Amygdala (tissue), 56 donors: Measurements from ENCODE around the gene RMI2.
"Not testable (repeated sequence)": the region's sequence is repeated elsewhere in the genome, so short reads cannot be mapped to it uniquely, and the experiment has no call there.

Experiments used
- DNase-seq, 56 donors: peaks; one replicate each; lab custom pipeline; 2025; lab: John Stamatoyannopoulos, UW

The RMI2 gene

DNA sequence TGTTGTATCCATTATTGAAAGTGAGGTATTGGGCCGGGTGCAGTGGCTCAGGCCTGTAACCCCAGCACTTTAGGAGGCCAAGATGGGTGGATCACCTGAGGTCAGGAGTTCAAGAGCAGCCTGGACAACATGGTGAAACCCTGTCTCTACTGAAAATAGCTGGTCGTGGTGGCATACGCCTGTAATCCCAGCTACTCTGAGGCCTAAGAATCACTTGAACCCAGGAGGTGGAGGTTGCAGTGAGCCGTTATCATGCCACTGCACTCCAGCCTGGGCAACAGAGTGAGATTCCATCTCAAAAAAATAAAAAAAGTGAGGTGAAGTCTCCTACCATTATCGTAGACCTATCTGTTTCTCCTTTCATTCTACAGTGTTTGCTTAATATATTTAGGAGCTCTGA is 33.7 kb downstream of the RMI2 start:
- DNase-seq, result not testable (repeated sequence)

DNA sequence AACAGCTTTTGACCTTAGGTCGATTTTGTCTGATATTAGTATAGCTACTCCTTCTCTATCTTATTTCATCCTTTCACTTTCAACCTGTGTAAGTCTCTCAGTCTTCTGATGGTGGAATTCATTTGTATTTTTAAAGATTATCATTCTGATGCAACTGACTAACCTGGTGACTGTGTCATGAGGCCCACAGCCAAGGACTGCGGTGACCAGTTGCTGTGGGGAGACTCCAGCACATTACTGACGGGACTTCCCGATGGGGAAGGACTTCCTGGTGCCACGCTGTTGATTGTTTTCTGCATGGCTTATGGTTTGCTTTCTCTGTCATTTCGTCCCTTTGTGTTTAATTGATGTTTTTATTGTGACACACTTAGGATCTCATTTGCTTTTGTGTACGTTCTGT is 34.2 kb downstream of the RMI2 start:
- no peak for DNase-seq

DNA sequence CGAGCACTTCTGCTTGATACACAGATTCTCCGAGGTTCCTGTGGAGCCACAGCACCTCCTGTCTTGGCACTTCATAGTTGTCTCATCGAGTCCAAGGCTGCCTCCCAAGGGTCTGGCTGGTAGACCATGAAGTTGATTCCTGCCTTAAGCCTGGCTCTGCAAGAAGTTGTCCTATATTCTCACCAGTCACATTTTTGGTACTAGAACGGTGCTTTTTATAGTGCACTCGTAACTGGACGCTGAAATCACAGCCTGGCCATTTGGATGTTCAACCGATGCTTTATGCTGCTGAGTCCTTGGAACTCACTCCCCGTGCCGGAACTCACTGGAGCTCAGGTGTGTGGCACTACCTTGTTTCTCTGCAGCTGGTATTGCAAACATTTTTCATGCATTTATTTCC is 35.6 kb downstream of the RMI2 start:
- no peak for DNase-seq

DNA sequence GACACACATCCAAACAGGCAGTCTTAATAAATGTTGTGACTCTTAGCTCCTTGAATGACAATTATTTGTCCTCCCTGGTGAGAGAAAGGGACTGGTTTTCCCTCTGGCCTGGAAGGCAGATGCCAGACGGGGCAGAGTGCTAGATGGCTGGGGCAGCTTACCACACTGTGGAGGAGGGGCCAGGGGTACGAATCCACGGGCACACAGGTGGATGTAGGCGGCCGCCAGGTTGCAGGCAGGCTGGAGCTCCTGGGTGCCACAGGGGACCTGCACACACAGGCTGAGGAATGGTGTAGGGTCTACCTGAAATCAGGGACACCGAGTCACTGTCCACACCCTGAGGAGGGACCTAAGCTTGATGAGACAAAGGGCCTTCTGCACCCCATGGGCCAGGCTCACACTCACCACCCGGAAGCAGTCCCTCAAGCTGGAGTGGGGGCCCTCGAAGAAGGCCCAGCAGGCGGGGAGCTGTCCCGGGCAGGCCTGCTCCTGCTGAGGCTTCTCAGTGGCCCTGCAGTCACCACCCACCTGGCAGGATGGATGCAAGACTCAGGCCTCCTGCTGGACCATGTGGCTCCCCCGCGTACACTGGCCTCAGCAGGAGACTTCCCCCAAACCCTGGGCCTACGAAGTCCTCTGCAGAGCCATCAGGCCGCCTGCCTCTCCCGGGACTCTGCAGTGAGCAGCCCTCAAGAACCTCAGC is 38.4 kb downstream of the RMI2 start:
- no peak for DNase-seq

DNA sequence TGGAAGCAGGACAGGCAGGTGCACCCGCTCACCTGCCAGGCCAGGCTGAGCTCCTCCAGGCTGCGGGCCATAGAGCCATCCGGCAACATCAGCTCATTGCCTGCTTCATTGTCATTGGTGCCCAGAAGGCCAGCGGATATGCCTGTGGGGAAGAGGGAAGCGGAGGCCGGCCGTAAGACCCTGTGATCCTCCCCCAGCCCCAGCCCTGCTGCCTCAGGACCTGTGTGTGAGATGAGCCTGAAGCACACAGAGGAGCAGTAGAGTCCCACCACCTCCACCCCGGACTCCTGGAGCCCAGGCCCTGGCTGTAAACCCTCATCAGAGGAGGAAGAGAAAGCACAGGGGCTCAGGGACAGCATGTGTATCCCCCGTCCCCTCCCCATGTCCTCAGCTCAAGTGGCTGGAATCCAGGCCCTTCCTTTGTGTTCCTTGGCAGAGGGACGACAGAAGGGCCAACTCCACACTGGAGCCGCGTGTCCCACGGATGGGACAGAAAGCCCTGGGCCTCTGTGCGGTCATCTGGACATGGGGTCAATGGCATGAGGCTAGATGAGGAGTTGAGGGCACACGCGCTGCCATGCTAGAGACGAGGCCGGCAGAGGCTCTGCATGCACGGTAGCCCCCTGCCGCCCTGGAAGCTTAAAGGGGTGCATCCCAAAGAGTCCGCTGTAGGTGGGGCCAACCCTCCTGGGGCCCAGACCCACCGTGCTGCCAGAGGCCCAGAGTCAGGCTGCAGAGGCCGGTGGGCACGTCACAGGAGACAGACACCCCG is 39.1 kb downstream of the RMI2 start:
- DNase-seq, result no peak

DNA sequence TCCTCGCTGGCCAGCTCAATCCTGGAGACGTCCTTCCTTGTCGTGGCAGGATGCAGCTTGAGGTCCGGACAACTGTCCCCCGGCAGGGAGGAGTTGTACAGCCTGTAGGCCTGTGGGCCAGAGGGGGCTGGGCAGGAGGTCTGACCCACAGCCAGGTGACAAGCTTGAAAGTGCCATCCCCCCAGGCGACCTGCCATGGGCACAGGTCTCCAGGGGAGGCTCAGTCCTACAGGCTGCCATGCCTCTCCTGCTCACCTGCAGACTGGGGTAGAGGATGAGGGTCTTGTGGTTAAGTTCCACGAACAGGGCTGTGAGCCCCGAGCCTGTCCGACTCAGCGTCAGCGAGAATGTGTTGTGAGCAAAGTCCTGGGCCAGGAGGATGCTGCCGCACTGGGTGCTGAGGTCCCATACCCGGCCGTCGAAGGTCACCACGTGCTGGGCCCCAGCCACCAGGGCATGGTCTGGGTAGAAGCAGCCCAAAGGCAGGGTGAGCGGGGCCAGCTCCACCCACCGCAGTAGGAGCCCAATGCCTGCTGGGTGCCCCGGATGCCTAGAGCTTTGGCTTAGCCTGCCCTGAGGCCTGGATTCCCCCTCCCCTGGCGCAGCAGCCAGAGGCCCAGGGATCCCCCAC is 39.8 kb downstream of the RMI2 start:
- DNase-seq, result no peak

DNA sequence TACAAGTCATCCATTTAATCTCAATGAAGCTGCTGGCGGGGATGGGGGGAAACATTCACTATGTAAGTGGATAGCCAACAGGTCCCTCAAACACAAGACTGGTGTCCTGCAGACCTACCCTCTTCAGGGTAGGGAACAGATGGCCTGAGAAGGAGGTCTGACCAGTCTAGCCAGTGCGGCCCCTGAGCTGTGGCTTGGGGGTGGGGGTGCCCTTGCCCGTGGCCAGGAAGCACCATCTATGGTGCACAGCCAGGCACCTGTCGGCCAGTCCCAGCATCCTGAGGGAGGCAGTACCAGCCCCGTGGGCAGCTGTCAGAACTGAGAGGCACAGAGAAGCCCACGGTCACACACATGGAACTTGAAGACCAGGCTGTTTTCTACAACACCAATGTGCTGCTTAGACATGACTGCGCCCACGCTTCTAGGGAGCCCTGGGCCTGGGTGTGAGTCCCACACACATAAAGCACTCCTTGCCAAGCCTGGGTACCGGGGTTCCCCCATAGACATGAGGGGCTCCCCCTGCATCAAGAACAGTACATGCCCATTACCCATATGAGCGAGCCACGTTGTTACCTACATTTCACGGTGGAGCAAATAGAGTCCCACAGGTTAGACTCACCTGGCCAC is 40.9 kb downstream of the RMI2 start:
- DNase-seq, result no peak

DNA sequence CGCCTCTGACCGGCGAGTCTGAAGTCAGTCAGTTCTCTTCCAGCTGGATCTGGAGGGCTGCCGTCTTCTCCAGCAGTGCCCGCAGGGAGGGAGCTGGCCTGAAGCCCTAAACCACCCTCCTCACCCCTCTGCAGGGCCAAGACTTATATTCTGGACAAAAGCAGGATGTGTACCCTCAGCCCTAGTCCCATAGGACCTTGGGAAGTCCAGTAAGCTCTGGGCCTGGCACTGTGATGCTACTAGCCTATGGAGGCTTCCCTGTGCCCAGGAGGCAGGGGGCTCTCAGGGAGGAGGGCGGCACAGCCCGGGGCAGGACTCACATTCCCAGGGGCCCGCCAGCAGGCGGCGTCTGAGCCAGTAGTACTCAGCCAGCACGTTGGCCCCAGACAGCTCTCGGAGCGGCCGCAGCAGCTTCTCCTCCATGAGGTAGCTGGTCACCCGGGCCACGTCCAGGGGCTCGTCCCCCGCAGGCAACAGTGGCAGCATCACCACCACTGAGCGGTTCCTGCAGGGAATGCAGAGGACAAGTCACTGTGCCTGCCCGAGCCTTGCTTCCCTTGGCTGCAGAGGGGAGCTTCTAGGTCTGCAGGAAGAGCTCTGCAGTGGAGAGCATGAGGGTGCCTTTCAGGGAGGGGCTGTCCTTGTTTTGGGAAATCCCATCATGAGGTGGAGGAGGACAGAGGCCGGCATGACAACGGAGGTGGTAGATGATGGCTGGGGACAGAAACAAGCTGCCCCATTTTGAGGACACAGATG is 41.7 kb downstream of the RMI2 start:
- DNase-seq, result peak in 2 of 56 donors; percentile 10 to 13

DNA sequence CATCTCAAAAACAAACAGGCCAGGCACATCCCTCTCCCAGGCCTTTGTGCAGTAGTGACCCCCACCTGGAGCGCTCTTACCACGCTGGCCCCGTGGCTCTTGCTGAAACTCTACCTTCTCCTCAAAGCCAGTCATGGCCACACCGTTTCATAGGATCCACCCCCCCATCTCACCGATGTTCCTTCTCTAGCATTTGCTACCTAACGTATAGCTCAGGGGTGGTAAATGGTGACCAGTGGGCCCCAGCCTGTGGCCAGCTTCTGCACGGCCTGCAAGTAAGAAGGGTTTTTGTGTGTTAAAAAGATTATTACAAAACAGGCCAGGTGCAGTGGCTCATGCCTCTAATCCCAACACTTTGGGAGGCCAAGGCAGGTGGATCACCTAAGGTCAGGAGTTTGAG is 43.8 kb downstream of the RMI2 start:
- no peak for DNase-seq

DNA sequence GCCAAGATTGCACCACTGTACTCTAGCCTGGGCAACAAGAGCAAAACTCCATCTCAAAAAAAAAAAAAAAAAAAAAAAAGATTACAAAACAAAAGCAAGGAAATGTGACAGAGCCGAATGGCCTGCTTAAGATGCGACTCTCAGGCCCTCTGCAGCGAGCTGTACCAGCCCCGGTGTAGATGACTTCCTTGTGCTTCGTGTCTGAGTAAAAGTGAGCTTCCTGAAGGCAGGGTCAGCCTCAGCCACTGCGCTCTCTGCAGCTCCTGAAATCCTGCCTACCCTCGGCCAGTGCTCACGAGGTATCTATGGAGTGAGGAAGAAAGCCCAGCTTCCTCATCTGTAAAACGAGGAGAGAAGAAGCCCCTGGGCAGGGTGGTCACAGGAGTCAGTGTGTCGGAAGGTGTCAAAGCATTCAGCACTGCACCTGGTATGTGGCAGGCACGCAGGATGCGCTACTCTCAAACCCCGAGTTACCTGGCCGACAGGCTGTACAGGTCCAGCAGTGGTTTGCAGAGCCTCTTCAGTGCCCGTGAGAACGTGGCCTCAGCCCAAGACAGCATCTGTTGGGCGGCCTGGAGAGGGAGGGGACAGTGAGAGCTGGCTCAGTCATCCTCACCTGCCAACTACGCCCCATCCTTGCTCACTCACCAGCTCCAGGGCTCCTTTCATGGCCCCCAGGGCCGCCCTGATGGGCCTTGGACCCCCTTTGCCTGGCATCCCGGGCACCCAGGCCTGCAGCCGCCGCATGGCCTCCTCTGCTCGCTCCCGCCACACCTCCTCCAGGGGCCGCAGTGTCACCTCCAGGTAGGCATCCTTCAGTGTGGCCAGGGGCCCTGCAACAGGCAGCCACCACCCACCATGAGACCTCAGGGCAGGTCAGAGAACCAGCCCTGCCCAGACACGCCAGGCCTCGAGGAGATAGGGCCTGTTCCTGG is 44.6 kb downstream of the RMI2 start:
- no peak for DNase-seq

DNA sequence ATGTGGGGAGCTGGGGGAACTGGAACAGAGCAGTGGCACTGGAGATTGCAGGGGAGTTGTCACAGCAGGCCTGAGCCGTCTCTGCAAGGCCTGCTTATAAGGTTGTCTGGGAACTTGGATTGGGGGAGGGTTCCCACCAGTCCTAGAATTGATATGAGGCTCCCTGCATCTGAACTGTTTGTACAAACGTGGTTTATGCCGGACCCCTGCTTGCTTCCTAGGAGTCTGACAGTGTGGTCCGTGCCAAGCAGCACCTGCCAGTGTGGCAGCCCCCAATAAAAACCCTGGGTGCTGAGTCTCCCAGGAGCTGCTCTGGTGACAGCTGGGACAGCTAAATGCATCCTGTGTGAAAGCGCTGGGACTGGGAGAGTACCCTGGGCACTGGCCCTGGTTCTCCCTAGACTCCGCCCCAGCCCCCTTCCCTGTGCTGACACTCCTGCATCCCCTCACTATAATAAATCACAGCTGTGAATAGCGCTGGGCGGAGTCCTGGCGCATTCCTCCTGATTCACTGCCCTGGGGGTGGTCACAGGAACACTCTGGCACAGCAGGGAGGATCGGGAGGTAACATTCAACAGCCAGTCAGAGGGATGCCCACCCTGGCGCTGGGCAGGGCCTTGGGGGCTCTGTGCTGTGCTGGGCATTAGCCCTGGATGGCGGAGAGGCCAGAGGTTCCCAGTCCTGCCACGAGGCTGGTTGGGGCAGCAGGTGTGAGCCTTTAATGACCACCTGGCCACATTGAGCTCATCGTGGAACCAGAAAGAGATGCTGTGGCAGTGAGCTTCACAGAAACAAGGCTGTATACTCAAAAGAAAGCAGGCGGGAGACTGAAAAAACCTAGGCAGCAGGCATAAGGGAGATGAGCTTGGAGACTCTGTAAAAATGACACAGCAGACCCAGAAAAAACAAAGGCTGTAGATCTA is 45.6 kb downstream of the RMI2 start:
- DNase-seq, result no peak

DNA sequence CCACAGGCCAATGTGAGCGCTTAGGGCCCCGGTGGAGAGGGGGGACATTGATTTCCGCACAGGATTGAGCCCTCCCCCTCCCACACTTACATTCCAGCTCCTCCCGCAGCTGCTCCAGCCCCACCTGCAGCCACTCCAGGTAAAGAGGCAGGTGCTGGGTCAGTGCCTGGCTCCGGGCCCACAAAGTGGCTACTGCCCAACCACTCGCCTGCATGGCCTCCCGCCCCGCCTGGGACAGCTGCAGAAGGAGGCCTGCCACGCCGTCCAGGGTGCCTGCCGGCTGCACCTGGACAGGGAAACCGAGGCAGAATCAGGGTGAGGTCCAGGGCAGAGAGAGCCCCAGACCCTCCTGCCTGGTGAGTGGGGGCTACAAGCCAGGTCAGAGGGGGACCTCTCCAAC is 46.3 kb downstream of the RMI2 start:
- DNase-seq, result no peak

DNA sequence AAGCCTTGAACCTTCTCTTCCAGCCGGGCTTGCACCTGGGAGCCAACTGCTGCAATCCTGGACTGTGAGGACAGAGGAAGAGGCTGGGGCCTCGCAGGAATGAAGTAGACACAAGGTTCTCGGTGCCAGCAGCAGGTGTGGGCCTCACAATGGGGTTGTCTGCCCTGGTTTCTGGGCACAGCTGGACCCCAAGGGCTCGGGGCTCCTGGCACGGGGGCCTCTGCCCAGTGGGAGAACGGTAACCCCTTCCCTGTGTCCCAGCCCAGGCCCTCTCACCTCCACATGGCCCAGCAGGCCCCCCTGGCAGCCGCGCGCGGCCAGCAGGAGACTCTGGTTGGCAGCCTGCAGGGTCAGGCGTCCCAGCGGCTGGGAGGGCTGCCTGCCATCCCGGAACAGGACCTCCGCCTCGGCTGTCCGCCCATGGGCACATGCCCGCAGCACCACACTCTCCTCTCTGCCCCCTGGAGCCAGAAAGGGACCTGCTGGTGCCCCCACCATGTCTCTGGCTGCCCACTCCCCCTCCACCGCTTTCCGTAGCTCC is 46.9 kb downstream of the RMI2 start:
- DNase-seq, result no peak

DNA sequence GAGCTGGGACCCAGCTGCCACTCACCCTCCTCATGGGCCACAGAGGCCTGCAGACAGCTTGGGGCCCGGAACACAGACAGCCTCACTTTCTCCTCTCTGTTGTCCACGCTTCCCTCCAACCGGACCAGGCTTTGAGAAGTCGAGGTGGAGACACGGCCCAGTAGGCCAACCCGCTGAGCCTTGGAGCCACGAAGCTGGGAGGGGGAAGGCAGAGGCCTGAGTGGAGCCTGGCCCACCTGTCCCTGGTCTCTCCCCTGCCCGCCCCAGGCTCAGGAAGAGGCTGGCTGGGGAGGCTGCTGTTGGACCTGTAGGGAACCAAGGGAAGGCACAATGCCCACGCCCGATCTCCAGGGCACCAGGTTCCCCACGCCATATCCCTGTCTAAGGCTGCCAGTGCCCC is 48.1 kb downstream of the RMI2 start:
- DNase-seq, result no peak

DNA sequence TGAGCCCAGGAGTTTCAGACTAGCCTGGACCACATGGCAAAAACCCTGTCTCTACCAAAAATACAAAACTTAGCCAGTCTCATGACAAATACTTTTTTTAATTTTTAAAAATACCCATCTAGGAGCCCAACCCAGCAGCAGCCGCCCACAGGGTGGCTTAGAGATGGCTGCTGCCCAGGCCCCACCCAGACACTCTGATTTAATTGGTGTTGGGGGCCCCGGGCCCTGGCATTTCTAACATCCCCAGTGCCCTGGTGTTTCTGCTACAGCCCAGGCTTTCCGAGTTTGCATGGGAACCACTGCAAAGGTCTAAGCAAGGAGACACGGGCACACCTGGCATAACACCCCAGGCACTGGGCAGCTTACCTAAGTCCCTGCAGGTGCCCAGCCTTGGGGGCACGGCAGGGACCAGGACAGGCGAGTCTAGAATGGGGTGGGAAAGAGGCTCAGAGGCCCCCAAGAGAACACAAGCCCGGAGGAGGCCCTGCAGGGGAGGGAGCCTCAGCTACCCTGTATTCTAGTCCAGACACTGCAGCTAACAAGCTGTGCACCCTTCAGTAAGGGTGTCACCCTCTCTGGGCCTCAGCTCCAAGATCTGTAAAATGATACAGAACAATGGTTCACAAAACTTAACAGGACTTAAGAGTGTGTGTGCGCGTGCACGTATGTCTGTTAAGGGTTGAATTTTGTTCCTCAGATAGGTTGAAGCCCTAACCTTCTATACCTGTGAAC is 48.8 kb downstream of the RMI2 start:
- no peak for DNase-seq

DNA sequence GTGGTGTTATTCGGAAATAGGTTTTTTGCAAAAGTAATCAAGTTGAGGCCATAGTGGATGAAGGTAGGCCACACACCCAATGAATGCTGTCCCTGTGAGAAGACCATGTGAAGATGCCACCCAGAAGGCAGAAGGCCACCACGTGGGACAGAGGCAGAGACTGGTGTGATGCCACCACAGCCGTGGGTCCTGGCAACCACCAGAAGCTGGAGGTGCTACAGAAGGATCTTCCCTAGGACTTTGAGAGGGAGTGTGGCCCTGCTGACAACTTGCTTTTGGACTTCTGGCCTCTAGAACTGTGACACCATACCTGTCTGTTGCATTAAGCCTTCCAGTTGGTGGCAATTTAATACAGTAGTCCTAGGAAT is 49.3 kb downstream of the RMI2 start:
- no peak for DNase-seq
